Subcutaneous adipose tissue (tissue), 4 donors: Measurements from ENCODE around the gene CNTNAP2. TPM values are rescaled to one million over a fixed set of nuclear protein-coding genes. Genes with fewer than 3 reads are reported as not detected.

Source experiments
- CTCF ChIP-seq: fragments of 450-650 bp; IDR thresholded peaks from one replicate; pipeline ENCODE4 v1.5.1; 2016; ENCODE audit warnings: low read depth, mild to moderate bottlenecking, control low read depth, antibody characterized with exemption, moderate library complexity
- total RNA-seq, 4 donors: library from RNA; depleted of rRNA; stranded (reverse); fragments of >200 nt; gene quantifications; one replicate each; pipeline ENCODE4 v1.1.0, GENCODE V29; 2016

CNTNAP2 gene
- total RNA-seq, 4 donors from 2014 or later, result not detected

DNA sequence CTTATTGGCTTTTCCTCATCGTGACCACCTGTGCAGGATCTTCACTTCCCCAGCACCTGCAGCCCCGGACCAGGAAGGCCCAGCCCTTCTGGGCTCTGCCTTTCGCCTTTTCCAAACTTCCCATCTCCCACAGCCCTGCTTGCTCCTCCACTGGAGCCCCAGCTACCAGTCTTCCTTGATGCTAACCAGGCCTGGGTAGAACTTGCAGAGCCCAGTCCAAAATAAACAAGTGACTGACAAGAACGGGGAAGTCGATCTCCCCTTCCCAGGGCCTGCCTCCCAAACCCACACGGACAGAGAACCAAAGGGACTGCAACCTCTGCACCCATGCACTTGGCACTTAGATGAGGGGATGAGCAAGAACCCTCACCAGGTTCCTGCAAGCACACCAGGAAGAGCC is 2319.1 kb downstream of the CNTNAP2 start:
- no peak for TF ChIP-seq CTCF

DNA sequence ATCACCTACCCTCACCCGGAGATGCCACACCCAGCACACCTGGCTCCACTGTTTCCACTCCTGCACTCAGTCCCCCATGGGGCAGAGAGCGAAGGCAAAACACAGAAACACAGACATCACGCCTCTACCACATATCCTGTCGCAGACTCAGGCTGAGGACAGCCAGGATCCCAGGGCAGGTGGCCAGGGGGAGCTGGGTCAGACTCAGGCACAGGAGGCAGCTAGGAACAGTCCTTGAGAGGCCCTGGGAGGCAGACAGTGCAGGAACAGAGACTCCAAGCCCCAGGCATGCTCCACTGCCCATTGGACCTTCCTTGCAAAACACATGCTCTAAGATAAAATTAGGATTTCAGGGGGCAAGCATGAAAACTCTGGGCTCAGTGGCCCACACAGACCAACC is 2319.5 kb downstream of the CNTNAP2 start:
- TF ChIP-seq CTCF, result no peak

GRCh38 chr7:148436571-148436970 is 2320.0 kb downstream of the CNTNAP2 start:
- TF ChIP-seq CTCF, result no peak

DNA sequence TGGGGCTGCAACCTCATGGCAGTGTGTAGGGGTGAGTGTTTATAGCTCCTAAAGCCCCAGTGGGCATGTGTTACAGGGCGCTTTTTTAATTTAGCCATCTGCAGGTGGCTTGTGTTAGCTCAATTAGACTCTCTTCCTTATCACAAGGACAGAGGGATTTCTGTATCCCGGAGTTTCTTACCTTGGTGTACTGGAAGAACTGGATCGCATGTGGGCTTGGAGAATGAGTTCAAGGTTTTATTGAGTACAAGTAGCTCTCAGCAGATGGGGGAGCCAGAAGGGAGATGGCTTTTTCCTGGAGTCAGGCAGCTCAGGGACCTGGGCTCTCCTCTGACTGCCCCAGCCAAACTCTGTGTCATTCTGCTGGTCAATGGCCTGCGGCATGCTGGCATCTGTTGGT is 2320.4 kb downstream of the CNTNAP2 start:
- TF ChIP-seq CTCF, result no peak

- no peak for TF ChIP-seq CTCF
Observed at GRCh38 chr7:148442141-148442655, 2325.6 kb downstream of the CNTNAP2 start.

DNA sequence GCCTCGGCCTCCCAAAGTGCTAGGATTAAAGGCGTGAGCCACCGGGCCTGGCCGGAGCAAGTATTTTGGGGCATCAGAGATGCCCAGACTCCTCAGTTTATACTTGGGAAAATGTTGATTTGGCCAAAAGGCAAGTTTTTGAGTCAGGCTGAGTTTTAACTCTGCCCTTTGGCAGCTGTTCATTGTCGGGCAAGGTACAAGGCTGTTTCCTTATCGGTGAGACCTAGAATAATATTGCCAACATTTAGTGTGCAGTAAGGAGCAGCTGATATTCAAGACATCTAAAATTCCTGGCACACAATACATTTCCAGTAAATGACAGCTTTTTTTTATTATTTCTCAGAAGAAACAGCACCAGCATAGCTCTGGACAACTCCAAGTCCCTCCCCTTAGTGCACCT is 2326.3 kb downstream of the CNTNAP2 start:
- TF ChIP-seq CTCF, result no peak

DNA sequence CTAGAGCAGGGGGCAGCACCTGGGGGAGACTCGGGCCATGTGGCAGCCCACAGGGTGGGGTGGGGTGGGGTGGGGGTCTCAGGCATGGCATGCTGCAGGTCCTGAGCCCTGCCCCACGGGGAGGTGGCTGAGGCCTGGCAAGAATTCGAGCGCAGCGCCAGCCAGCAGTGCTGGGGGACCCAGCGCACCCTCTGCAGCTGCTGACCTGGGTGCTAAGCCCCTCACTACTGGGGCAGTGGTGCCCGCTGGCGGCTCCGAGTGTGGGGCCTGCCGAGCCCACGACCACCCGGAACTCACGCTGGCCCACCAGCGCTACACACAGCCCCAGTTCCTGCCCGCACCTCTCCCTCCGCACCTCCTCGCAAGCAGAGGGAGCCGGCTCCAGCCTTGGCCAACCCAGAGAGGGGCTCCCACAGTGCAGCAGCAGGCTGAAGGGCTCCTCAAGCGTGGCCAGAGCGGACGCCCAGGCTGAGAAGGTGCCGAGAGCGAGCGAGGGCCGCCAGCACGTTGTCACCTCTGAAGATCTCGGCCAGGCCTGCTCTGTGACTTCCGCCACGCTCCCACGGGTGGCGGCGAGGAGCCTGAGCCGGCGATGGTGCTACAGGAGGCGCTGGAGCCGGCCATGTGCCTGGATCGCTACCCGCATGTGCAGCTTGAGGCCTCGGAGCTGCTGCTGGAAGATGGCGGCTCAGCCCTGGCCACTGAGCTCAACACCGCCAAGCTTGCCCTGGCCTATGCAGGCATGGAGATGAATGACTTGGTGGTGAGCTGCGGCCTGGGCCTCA is 2328.9 kb downstream of the CNTNAP2 start:
- no peak for TF ChIP-seq CTCF
